SH-SY5Y (cell line): ENCODE results near the gene C1QA.

Experiments
- GATA2 ChIP-seq: IDR thresholded peaks from 2 replicates; pipeline ENCODE4 v1.6.1; 2011; ENCODE audit warnings: mild to moderate bottlenecking, low read depth, low read length
- GATA3 ChIP-seq: IDR thresholded peaks from 2 replicates; pipeline ENCODE4 v1.6.1; 2011; ENCODE audit warnings: low read depth, mild to moderate bottlenecking, low read length, moderate library complexity

GRCh38 chr1:22636927-22637326, 499 bp downstream of the C1QA start:
- TF ChIP-seq GATA2 (no peak), GATA3 (no peak)
